Keratinocyte (primary cell): ENCODE data around the gene AKTIP.

Source experiments
- CTCF ChIP-seq, 3 experiments: IDR thresholded peaks in 1 of 3; conservative IDR thresholded peaks in 1 of 3; optimal IDR thresholded peaks in 1 of 3; 2 replicates in 2 of 3; 3 replicates in 1 of 3; pipeline versions ENCODE3 to v1.5.1; 2011; ENCODE audit warnings: low read length in 3 of 3, mild to moderate bottlenecking in 3 of 3, moderate library complexity in 2 of 3, control low read depth in 1 of 3, inconsistent platforms in 1 of 3; ENCODE audit not compliant: insufficient read depth in 2 of 3; ENCODE audit errors: extremely low read depth in 1 of 3
- EZH2 ChIP-seq: IDR thresholded peaks from one replicate; pipeline ENCODE4 v1.6.1; 2012; ENCODE audit warnings: inconsistent platforms, mild to moderate bottlenecking, low read length, moderate library complexity

GRCh38 chr16:53545433-53545832 is 42.4 kb upstream of the AKTIP start:
- TF ChIP-seq CTCF (optimal IDR thresholded peaks at IDR 0.05 in 1 of 3, IDR thresholded peaks at IDR 0.05 in 1 of 3, conservative IDR thresholded peaks at IDR 0.05 in 1 of 3; ENCODE audit: extremely low read depth in 1 of 3, insufficient read depth in 2 of 3, low read length in 3 of 3), result no peak
- TF ChIP-seq EZH2, result no peak
